HG03354 (cell line): ENCODE measurements around the gene GLTP.
"Not testable (repeated sequence)": the region's sequence is repeated elsewhere in the genome, so short reads cannot be mapped to it uniquely, and the experiment has no call there.

Source experiments
- ATAC-seq: cut with Tn5 transposase; IDR thresholded peaks from one replicate; pipeline ENCODE4 v1.9.1; 2021; ENCODE audit warnings: mild to moderate bottlenecking; ENCODE audit not compliant: unreplicated experiment, poor library complexity, severe bottlenecking

The GLTP gene

GRCh38 chr12:109880938-109881337, 597 bp upstream of the GLTP start:
- no peak for ATAC-seq

- no peak for ATAC-seq
Observed at GRCh38 chr12:109879351-109880042, 844 bp downstream of the GLTP start.

- no peak for ATAC-seq
Observed at GRCh38 chr12:109878749-109879148, 1.6 kb downstream of the GLTP start.

DNA sequence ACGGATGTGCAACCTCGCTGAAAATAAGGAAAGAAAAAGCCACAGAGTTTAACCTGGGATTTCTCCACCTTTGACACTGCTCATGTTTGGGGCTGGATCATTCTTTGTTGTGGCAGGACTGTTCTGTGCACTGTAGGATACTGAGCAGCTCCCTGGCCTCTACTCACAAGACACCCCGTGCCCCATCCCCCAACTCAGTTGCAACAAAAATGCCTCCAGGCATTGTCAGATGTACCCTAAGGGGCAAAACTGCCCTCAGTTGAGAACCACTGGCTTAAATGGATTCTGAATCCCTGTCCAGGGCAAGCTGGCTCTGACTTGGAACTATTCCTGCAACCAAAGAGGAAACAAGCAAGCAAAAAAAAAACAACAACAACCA, 2.1 kb downstream of the GLTP start:
- ATAC-seq: no peak

DNA sequence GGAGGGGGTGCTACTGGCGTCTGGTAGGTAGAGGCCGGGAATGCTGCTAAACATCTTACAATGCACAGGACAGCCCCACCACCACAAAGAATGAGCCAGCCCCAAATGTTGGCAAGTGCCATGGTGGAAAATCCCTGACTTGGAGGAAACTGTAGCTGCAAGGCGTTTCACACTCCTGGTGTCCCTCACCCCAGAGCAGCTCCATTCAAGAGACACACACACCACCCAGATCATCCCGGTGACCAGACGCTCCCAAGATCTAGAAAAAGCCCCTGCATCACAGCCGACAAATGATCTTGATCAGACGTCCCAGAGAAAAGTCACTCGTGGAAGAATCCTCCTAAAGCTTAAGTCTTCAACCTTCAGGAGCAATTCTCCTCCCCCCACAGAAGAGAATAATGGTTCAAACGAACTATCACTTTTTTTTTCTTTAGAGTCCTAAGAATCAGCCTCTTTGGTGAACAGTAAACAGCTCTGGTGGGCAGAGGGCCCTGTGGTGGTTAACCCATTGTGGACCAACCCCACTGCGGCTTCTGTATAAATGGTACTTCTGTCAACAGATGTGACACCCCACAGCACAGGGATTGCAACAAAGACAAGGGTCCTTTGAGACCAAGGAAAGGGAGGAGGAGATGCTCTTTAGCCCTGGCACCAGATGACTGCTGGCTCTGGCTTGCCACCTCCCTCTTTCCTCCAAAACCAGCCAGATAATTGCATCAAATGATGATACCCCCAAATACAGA, 2.7 kb downstream of the GLTP start:
- ATAC-seq: no peak

- ATAC-seq: no peak
Observed at GRCh38 chr12:109876406-109876805, 3.9 kb downstream of the GLTP start.

GRCh38 chr12:109875572-109876131, 4.7 kb downstream of the GLTP start:
- no peak for ATAC-seq

GRCh38 chr12:109873653-109874052, 6.7 kb downstream of the GLTP start:
- ATAC-seq: no peak

DNA sequence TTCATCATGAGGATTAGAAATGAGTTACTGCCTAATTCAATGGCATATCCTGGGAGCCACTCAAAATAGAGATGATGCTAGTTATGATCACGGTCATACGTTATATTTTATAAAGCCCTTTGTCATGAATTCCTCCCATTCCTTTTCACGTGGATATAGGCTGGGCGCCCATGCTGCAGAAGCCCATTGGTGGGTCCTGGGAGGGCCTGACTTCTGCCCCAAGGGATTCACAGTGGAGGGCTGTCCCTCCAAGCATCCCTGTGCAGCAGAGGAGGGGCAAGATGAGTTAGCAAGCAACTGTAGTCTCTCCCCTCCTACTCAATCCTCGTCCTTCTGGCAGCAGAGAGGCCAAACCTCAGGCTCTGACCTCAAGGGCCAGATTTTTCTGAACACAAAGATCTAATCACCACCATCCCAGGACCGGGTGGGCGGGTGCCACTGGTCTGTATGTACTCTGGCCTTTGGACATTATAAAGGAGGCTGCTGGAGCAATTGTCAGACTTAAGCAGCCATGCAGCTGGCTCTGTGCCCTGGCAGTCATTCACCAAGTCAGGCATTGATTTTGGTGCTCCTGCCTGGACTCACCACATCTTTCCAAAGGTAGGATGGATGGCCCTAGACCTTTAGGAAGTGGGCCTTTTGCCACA, 8.6 kb downstream of the GLTP start:
- no peak for ATAC-seq

DNA sequence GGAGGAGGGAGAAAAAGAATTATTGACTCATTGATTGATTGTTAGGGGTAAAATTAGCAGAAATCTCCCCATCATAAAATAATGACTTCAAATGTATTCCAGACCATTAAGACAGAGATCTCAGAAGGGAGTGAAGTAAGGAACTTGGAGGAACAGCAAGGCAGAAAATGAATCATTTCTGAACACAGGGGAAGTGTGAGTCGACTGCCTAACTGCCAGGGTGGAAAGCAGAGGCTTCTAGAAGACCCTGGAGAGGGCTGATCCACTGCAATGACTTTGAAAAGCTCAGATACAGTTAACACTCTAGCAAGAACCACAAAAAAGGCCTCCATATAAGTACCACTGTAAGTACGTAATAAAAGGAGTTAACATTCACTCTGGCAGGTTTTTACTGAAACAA, 9.7 kb downstream of the GLTP start:
- ATAC-seq: no peak

GRCh38 chr12:109868182-109869051, 11.9 kb downstream of the GLTP start:
- no peak for ATAC-seq

DNA sequence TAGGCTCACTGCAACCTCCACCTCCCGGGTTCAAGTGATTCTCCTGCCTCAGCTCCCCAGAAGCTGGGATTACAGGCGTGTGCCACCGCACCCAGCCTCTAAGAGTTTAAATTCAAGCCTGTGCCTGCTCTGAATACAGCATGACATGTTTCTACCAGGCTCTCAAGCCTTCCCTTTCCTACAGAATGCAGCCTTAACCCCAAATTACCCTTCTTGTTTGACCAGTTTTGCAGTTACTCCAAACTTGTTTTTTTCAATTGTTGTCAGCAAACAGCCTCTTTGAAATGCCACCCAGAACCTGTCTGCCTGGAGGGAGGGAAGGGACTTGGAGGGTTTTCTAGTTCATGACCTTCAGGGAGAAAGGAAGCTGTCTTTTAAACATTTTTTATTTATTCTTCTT, 15.4 kb downstream of the GLTP start:
- no peak for ATAC-seq

- no peak for ATAC-seq
Observed at GRCh38 chr12:109863847-109864712, 16.3 kb downstream of the GLTP start.

DNA sequence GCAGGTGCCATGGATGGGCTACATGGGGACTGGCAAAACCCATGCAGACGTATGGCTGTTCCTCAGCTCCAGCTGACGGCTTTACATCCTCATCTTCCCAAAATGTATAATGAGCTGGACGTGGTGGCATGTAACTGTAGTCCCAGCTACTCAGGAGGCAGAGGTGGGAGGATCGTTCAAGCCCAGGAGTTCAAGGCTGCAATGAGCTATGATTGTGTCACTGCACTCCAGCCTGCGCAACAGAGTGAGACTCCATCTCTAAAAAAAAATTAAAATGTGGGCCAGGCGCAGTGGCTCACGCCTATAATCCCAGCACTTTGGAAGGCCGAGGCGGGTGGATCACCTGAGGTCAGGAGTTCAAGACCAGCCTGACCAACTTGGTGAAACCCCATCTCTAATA, 17.9 kb downstream of the GLTP start:
- not testable (repeated sequence) for ATAC-seq

DNA sequence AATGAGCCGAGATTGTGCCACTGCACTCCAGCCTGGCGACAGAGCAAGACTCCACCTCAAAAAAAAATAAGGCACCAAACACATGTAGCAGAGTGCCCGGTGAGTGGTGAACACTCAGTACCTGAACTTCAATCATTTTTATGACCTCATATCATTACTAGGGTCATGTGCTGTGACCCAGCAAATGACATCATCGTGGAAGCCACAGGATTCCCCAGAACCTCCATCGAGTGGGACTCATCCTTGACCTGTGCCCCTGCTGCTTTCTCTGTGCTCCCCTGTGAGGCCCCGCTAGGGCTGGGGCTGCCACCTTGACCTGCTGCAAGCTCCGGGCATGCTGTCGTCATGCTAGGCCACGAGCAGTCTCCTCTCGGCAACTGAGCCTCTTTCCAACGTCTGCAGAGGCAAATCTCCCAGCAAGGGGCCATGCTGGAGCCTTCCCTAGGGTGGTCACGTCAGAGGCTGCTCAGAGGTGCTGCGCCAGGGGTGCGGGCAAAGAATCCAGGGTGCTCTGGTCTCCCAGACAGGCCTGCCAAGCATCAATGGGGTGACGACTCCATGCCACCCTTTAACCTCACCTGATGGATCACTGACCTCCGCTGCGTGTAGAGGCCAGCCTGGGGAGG, 18.5 kb downstream of the GLTP start:
- no peak for ATAC-seq

GRCh38 chr12:109860977-109861376, 19.4 kb downstream of the GLTP start:
- no peak for ATAC-seq

GRCh38 chr12:109858764-109859163, 21.6 kb downstream of the GLTP start:
- ATAC-seq: no peak

DNA sequence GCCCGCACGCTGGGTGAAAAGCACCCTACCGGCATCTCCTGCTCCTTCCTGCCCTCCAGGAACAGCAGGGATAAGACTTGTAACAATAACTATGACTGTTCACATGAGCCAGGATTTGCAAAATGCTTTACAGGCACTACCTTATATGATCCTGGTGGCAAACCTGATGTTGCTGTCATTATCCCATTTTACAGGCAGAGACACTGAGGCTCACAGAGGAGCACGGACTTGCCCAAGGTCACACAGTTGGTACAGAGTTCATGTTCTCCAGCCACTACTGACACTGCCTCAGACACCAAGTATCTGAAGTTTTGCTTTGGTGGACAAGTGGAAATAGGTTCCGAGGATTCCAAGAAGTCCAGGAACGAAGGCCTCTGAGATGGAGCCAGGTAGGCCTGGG, 22.6 kb downstream of the GLTP start:
- no peak for ATAC-seq
